PC-3 (cell line): ENCODE results near the gene TMED6.

Experiments
- CTCF ChIP-seq: fragments of 300-600 bp; sonication (generic); conservative IDR thresholded peaks from 2 replicates; pipeline ENCODE4 v1.5.1; 2017; ENCODE audit warnings: antibody characterized with exemption, low read depth, mild to moderate bottlenecking, low read length
- EZH2 ChIP-seq: fragments of 300-600 bp; sonication (generic); IDR thresholded peaks from one replicate; pipeline ENCODE4 v1.6.1; 2017; ENCODE audit warnings: antibody characterized with exemption, mild to moderate bottlenecking, low read length; ENCODE audit not compliant: unreplicated experiment

- TF ChIP-seq EZH2, result no peak
- no peak for TF ChIP-seq CTCF
Measured at GRCh38 chr16:69298261-69298660, 53.3 kb downstream of the TMED6 start.
